Right hindlimb (tissue), 1 donor: ENCODE data around the gene PNPLA7.
A peak's percentile ranks its signal among the peaks of the same experiment; 100 is the strongest.
"Not testable (repeated sequence)": the region's sequence is repeated elsewhere in the genome, so short reads cannot be mapped to it uniquely, and the experiment has no call there.

Experiments
- DNase-seq: peaks from one replicate; pipeline ENCODE4 v3.0.0-alpha.2; 2018

Gene PNPLA7

DNA sequence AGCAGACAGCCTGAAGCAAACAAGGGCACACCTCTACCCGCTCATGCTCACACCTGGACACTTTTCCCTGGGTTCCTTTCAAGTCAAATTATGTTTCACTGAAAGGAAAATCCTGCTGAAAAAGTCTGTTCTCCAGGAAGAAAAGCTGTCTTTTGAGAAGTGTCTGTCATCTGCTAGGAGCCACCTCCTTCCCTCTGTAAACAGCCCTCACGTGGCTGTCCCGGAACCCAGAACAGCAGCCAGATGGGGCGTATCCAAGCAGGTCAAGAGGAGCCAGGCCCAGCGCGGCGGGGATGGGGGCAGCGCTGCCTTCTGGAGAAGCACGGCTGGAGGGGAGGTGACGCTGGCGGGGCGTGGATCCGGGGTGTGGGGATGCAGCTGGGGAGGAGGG, at the start of gene PNPLA7:
Gene PNPLA7 (minus strand): TSS at position 172 of the 391 bp plus-strand sequence. CDS start 205 bp downstream, outside the sequence.
- peak; percentile 88 for DNase-seq

DNA sequence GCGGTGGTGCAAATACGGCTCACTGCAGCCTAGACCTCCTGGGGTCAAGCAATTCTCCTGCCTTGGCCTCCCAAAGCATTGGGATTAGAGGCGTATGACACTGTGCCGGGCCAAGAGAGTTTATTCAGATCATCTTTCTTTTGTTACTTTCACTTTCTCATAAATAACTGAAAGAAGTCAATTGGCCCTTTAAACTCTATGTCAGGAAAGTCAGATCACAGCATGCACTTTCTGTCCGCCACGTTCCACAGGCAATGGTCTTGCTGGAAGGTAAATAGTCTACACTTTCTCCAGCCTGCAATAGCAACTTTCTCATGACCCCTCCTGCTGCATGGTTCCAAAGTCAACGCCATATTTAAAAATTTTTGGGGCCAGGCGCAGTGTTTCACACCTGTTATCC, 48.7 kb upstream of the PNPLA7 start:
- DNase-seq: no peak

DNA sequence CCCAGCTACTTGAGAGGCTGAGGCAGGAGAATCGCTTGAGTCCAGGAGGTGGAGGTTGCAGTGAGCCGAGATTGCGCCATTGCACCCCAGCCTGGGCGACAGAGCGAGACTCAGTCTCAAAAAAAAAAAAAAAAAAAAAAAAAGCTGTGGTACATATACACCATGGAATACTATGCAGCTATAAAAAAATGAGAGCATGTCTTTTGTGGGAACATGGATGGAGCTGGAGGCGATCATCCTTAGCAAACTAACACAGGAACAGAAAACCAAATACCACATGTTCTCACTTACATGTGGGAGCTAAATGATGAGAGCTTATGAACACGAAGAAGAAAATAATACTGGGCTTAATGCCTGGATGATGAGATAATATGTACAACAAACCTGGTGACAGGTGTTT, 46.4 kb upstream of the PNPLA7 start:
- not testable (repeated sequence) for DNase-seq

DNA sequence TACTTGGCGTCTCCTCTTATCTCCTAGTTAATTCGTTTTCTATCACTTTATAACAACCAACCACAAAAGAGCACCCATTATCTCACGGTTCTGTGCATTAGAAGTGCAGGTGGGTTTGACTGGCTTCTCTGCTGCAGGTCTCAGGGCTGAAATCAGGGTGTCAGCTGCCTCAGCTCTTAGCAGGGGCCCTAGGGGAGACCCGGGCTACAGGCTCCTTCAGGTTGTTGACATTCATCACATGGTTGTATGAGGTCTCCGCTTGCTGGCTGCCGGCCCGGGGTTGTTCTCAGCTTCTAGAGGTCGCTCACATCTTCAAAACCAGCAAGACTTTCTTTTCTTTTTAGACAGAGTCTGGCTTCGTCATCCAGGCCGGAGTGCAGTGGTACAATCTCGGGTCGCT, 43.0 kb upstream of the PNPLA7 start:
- no peak for DNase-seq

DNA sequence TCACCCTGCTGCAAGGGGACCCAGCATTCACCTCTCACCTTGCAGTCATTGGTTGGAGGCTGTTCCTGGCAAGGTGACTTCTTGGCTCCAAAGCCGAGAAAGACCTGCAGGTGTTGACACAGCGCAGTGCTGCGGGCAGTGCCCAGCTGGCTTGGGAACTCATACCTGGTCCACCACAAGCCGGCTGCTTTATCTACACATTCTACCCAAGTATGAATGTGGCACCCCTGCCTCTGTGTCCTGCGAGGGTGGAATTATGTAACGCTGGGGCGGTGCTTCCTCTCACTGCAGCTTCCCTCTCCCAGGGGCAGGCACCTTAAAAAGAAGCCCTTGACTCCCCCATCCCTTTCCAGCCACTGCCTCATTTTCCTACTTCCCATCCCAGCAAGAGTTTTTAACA, 42.6 kb upstream of the PNPLA7 start:
- no peak for DNase-seq

DNA sequence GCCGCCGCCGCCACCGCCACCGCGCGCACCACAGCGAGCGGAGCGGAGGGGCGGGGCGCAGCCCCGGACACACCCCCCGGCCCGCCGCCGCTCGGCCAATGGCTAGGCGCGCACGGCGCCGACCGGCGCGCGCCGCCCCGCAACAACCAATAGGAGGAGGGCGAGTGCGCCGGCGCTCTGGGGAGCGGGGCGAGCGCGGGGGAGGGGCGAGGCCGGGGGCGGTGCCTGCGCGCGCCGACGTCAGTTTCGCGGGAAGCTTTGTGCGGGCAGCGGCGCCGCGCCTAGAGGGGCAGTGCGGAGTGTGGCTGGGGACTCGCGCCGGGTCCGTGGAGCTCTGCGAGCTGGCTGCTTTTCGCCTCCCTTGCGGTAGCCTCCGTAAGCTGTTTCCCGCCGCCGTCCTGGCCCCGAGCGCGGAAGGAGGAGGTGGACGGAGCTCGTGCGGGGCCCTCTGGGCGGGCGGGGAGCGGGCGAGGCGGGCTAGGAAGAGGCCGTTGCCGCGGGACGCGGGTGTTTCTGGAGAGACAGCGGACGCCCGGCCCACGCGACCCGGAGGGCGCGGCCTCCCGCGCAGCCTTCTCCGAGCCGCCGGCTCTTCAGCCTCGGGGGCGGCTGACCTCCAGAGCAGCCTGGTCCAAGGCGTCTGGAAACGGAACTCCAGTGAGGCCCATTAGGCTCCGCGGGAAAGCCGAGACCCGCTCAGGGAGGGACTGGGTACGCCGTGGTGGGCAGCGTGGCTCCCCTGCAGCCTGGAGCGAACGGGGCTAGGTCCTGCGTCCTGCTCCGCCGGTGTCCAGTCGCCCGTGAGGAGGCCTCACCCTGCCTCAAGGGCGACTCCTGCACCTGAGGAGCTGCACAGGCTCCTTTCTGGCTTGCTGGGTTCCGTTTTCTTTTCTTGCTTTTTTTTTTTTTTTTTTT, 40.5 kb upstream of the PNPLA7 start, which contains the start of gene ZMYND19:
Gene ZMYND19 (minus strand): TSS at position 44 of the 915 bp plus-strand sequence. CDS start 249 bp downstream, outside the sequence.
- DNase-seq: peak; percentile 92

DNA sequence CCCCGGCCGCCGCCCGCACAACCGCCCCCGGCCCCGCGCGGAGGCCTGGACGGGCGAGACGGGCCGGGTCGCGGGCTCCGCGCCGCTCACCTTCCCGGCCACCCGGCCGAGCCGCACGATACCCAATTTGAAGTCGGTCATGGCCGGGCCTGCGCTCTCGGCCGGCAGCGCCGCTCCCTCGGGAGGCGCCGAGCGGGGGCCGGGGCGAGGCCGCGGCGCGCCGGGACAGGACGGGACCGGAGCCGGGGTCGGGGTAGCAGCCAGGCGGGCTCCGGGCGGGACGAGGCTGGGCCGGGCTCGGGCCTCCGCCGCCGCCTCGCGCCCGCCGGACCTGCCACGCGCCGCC, 39.9 kb upstream of the PNPLA7 start:
- DNase-seq: no peak

DNA sequence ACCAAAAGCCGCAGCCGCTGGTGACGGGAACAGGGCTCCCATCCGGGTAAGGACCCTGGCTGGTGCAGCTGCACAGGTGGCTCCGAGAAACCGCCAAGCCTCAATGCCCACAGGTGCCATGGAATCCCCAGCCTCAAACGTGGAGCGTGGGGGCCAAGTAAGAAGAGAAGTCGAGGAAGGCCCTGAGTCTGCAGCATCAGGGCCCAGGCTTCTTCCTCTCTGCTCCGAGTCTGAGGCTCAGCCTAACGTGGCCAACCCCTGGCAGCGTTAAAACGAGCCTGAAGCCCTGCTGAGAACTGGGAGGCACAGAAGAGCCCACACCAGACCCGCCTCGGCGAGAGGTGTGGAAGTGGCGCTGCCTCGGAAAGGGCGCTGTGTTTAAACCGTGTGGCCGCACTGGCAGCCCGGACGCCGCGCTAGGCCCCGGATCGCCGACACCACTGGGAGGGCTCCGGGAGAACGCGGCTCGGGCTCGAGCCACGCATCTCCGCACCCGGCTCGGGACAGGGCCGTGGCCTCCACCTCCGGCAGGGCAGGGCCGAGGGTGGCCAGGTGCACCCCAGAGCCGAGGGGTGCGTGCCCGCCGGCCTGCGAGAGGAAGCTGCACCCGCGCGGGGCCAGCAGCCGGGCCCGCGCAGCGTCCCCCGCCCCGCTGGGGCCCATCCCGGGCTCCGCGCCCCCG, 39.4 kb upstream of the PNPLA7 start:
- DNase-seq: no peak

DNA sequence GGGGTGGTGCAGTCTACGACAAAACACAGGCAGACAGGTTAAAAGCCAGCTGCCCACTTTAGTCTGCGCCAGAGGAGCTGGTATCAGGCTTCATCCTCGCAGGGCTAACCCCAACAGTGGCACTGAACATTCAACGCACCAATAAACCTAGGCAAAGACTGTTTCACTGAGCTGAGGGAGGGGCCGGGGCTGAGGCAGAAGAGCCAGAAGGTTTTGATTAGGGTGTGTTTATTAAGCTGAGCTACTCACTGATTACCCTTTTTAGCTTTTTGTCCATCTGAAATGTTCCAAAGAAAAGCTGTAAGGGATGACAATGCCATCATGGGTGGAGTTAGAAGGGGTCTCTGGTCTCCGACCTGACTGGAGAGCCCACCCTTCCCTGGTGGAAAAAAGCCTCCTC, 38.7 kb upstream of the PNPLA7 start:
- no peak for DNase-seq

DNA sequence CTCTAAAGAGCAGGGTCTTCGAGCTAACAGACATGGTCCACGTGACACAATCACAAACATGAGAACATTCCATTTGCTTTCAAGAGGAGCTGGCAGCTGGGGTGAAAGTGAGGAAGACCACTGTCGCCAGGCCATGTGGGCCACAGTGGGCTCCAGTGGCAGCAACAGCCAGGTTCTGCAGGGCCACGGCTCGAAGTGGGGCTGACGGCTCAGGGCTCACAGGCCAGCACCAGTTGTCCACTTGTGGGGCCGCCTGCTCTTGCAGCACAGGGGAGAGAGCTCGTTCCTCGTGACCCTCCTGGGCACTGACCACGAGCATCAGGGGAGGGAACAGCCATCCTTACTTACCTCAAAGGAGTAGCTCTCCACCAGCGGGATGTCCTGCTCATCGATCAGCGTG, 38.1 kb upstream of the PNPLA7 start:
- DNase-seq: no peak

DNA sequence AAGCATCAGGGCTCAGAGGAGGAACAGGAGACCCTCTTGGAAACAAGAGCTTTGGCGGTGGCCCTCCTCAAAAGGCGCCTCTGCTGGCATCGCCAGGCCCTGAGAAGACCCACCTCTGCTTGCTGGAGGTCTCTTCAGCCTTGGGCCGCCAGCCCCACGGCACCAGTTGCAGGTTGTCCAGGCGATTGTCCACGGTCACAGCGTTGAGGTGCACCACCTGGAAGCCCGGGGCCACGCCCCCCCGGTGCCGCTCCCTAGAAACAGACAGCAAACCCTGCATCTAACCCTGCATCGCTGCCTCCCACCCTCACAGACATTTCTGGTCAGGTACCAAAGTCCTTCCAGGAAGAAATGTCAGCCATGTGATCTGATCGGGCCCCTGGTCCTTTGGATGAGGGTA, 36.7 kb upstream of the PNPLA7 start:
- no peak for DNase-seq

DNA sequence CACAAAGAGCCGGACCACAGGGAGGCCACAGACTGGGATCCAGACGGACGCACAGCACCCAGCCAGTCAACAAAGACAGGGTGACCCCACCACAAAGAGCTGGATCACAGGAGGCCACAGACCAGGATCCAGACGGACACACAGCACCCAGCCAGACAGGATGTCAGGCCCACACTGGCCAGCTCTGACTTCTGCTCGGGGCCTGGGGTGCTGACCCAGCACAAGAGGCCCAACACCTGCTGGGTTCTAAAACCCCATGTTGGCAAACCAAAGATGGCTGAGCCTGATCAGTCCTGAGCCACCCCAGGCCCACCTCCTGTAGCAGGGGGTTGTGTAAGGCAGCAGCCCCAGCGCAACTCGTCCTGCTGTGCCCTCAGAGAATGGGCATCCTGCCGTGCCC, 33.8 kb upstream of the PNPLA7 start:
- DNase-seq: no peak

DNA sequence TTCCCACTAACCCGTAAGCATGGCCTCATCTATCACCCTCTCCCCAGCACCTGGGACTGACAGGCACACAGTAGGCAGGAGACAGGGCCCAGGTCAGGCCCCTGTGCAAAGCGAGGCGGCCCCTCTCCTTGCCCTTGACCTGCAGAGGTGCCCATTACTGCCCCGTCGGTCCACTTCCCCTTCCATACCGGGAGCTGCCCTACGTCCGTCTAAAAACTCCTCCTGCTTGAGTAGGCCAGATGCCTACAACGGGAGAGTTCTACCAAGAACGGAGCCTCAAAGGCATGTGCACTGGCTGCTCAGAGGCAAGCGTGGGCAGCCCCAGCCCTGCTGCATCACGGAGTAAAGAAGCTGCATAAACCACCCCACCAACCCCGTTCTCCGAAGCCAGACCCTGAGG, 33.1 kb upstream of the PNPLA7 start:
- DNase-seq: no peak

DNA sequence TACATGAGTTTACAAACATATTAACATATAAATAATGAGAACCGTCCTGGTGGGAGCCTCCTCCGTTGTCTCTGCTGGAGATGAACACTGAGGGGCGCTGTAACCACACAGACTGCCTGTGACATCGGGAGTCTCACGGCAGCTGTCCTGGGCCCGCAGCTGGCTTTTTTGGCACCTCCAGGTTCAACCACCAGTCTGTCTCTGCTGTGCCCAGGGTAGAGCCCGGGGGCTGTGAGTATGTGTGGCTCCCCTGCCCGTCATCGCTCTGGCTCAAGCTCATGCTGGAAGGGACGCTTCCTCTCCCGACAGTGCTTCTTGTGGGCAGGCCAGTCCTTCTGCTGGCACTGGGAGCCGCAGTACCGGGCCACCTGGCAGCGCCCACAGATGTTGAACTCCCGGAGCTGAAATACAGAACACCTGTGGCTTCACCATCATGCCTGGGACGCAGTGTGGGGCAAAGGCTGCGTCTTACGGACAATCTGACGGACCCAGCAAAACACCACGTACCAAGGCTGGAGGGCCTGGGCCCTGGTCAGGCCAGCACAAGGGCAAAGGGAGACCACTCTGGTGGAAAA, 32.2 kb upstream of the PNPLA7 start:
- no peak for DNase-seq

DNA sequence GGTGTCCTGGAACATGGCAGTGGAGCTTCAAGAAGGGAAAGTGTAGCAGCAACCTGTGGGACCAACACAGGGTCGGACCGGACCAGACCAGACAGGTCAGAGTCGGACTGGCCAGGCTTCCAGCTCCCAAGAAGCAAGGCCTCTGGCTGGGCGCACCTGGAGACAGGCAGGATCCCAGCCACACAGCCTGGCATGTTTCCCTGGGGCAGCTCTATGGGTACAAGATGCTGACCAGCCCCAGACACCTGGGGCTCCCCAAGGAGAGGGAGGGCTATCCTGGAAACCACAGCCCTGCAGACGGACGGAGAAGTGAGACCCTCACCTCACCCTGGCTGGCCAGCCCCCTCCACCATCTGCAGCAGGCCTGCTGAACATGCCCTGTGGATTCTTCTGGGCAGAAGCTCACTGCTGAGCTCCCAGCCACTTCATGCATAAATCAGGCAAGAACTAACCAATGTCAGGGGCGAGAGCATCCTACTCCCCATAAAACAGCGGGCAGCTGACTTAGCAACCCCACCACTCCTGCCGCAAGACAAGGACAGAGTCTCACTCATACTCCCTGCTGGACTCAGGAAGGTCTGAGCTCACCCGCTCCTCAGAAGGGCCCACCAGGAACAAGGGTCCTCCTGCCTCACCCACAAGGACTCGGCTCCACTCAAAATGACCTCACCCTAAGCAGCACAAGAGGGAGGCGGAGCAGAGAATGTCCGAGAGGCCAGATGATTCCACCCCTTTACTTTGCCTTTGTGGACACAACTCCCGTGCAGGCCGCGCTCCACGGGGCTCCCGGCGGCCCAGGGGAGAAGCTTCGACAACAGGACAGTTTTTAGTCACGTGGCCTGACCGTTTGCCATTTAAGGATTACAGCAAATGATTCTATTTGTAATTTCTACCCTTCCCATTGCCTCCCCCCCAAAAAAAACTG, 31.4 kb upstream of the PNPLA7 start:
- DNase-seq: no peak

DNA sequence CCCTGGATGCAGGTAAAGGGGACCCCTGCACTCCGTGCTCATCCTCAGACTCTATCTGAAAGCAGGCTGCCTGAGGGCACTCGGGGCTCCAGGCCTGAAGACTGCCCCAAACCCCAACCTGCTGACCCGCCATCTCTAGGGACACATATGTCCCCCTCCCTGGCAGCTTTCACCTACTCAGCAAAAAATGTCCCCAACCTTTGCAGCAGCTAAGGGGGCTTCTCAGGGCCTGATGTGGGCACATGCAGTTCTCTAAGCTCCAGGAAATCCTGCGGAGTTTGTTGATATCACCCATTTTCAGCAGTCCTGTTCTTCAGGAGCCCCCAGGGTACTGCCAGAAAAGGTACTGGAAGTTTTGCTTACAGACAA, 30.7 kb upstream of the PNPLA7 start:
- DNase-seq: no peak

DNA sequence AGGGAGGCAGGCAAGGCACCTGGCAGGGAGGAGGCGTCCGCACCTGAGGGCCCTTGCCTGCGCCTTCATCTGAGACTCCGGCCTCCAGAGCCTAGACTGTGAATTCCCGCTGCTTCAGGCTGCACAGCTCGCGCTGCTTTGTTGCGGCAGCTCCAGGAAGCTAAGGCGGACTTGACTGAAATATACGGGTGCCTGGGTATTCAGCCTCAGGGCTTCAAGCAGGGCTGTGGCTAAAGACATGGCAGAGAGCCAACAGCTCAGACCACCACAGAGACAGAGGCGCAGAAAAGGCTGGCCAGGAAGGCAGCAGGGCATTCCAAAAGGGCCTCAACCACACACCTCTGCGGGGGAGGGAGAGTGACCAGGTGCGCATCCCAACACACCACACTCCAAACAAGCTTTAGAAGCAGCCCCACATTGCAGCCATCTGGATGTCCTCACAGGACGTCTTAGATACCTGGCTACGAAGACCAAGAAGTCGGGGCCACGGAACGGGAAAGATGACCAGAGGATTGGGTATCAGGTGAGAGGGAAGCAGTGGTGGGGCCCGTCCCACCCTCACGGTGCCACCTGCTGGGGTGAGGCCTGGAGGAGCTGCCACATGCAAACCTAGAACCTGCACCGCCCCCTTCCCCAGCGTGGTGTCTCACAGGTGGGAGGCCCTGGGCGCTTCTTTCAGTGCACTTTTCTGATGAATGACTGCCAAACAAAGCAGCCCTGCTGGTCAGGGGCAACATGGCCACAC, 30.2 kb upstream of the PNPLA7 start:
- DNase-seq: no peak

DNA sequence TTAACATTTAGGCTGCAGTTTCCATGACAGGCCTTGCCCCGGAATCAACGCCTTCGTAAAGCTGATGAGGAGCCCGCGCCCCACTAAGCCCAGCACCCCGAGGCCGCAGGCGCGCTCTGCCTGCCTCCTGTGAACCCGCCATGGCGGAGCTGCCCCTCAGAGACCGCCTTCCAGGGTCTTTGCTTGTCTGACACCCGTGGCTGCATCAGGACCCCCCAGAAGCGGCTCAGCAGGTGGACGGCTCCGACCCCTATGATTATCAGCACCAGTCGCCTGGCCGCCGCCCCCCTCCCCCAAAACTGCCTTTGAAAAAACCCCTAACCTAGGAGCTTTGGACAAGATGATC, 29.0 kb upstream of the PNPLA7 start:
- no peak for DNase-seq

DNA sequence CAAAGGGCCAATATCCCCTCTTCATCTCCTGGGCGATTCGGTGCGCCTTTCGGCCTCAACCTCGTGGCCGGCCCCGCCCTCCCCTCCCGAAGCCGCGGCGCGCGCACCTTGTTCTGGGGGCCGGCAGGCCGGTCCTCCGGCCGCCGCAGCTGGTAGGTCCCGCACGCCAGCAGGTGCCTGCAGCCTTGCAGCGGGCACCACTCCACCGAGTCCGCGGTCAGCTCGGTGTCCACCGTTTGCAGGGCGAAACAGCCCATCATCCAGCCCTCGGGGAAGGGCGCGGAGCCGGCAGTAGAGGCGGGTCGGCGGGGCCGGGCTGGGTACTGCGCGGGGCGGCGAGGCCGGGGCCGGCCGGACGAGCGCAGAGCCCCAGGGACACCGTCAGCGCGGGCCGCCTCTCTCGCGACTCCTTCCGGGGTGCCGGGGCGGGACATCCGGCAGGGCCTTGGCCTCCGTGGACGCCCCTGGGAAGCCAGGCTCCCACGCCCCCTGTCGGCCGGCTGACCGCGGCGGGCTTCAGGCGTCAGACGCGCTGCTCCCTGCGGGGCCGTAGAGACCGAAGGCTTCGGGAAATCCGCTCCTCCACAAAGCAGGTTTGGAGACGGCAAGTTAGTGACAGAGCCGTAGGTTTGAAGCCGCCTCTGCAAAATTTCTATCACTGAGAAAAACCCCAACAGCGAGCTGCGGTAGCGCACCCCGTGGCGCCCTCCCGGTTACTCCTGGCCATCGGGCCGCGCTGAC, 28.5 kb upstream of the PNPLA7 start, which contains the start of gene DPH7:
Gene DPH7 (minus strand): TSS at position 408 of the 741 bp plus-strand sequence. CDS start 148 bp downstream, at position 260.
- peak; percentile 95 for DNase-seq

DNA sequence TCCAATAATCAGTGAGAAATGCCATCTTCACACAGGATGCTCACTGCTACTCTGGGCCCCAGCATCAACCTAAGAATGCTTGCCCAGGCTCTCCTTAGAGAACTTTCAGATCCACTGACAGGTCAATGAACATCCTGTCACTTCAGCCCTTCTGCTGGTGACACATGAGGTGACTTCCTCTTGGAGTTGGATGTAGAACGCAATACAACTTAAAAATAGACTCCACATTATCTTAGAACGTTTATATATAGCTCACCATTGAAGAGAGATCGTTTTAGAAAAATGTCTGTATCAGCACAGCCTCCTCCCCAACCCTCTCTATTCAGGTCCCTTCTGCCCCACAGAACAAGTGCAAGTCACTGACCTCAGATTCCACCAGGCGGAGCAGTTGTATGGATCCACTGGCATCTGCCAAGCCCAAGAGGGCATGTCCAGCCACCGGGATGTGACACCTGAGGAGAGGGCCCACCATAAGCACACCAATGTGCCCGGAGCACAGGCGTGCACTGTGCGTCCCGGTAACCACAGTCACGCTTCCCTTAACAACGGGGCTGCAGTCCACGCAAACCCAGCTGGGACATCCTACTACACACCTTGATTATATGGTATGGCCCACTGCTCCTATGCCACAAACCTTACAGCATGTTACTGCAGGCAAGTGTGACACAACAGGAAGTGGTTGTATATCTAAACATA, 25.7 kb upstream of the PNPLA7 start:
- no peak for DNase-seq

DNA sequence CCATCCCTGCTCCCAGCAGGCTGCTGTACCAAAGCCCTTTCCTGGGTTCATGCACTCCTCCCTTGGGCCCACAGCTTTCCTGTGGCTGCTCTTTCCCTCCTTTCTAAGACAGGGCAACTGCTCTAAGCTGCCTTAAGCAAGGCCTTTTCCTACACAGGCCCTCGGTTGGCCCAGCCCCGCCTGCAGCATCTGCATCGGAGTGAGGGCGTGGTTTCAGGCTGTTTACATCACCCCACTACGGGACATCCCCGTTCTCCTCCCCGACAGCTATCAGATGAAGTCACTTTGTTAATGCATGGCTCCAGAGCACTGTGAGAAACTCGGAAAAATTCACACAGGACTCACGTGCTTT, 25.1 kb upstream of the PNPLA7 start:
- no peak for DNase-seq
